CD4-positive, alpha-beta T cell treated with Interleukin-2 at 100 ng/mL for 4 hours (primary cell): ENCODE data around the gene USP37.
A peak's percentile ranks its signal among the peaks of the same experiment; 100 is the strongest.
"Not testable (repeated sequence)": the region's sequence is repeated elsewhere in the genome, so short reads cannot be mapped to it uniquely, and the experiment has no call there.

ENCODE experiments used
- DNase-seq: peaks from one replicate; pipeline ENCODE4 v3.0.0-alpha.2; 2020; ENCODE audit warnings: low spot score

The USP37 gene

DNA sequence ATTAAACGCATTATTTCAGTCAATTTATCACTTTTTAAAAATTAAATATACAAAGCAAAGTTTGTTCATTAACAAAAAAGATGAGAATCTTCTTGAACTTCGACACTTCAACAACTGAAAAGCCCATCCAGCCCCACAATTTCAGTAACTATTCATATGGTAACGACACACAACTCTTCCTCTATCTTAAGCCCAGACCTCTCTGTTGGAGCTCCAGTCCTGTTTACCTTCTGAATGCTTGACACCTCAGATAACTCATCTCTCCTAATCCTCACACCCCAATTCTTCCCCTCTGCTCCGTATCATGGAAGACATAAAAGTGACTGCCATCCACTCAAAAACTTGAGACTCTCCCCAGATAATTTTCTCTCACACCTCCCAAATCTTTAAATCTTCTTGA is 12.6 kb downstream of the USP37 start:
- DNase-seq: no peak

DNA sequence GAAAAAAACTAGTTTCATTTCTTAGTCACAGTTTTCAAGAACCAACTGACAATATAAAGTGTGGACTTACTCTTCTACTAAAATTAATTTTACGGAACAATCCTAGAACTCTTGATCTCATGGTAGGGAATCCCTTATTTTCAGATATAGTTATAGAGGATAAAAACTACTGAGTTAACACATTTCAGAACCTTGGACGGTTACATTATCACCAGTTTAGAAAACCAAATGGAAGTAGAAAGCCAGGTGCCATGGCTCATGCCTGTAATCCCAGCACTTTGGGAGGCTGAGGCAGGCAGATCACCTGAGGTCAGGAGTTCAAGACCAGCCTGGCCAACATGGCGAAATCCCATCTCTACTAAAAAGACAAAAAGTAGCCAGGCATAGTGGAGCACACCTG is 13.9 kb downstream of the USP37 start:
- DNase-seq: not testable (repeated sequence)

DNA sequence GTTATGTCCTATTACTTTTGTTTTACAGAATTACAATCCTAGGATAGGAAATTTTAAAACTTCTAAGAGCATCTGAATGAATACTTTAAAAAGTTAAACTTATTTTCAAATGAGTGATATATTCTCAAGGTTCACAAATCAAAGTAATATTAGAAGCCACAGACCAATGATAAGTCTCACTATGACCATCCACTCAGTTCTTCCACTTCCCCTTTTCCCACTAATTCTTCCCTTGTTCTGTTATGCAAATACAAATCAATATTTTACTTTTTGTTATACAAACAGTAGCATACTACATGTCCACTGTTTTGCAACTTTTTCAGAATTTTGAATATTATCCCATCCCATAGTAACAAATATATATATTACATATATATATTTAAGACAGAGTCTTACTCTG is 20.2 kb downstream of the USP37 start:
- DNase-seq: no peak

DNA sequence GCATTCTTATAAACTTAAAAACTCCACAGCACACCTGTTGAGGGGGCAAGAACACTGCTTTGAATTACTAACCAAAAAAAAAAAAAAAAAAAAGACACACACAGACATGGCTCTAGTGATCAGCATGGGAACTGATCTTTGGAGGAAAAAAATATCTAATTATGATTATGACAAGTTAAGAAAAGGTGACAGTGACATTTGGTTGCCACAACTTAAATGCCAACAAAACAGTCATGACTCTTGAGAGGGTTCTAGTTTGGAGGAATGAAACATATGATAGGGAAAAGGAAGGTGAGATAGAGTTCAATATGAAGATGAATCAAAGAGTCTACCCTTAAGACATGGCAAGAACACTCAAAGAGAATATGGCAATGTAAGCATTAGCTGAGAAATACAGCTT is 20.6 kb downstream of the USP37 start:
- DNase-seq: no peak

DNA sequence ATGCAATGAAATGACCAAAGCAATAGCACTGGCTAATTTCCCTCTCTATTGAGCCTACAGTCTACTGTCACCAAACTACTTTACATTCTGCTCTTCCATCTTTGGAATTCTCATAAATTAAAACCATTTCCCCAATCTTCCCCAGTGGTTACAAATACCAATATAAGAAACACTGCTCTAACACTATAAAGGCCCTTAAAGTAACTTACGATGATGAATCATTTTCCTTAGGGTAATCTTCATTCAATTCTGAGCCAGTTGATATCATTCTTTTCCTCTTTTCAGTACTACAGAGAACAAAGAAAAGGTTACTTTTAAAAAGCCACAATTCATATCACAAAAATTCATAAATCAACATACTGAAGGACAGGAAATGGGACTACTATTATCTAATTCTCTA is 22.1 kb downstream of the USP37 start:
- no peak for DNase-seq

DNA sequence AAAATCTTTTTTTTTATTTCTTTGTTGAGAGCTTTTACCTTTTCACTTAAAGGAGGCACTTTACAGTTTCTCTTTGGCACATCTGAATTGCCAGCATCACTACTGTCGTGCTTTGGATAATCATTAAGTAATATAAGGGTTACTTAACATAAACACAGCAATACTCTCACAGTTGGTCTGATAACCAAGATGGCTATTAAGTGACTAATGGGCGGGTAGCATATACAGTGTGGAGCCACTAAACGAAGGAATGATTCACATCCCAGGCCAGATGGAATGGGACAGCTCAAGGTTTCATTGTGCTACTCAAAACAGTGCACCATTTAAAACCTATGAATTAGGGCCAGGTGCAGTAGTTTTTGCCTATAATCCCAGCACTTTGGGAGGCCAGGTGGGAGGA is 28.1 kb downstream of the USP37 start:
- no peak for DNase-seq

DNA sequence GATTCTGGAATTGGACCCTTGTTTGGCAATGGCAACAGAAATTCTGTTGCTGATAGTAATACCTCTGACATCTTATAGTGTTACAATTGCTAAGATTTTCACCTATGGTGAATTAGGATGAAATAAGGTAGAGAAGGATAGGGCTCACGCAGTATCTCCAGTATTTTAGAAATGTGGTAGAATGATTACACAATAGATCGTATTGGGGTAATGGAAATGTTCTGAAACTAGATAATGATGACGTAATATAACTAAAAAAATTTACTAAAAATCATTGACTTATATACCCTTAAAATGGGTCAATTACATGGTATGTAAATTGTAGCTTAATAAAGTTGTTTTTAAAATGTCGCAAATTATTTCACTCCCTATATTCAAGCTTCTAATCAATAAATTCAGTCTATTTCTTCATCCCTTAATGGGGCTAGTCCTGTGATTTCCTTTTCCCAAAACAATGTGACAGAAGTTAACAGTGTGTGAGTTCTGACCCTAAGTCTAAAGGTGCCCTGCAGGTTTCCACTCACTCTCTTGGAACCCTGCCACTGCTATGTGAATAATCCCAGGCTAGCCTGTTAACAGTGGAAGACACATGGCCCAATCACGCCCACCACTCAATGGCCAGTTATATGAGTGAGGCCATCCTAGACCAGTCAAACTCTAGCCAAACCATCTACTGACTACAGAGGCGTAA is 31.2 kb downstream of the USP37 start:
- no peak for DNase-seq

DNA sequence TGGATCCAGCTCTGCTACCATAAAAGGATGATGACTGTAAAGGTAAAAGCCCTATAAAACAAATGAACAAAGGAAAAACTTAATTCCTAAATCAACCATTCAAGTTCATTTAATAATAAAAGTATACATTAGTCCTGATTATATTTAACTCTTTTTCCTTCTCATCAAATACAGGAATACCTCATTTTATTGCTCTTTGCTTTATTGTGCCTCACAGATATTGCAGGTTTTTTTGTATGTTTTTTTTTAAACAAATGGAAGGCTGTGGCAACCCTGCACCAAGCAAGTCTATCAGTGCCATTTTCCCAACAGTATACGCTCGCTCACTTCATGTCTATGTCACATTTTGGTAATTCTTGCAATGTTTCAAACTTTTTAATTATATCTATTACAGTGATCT is 38.2 kb downstream of the USP37 start:
- DNase-seq: no peak

DNA sequence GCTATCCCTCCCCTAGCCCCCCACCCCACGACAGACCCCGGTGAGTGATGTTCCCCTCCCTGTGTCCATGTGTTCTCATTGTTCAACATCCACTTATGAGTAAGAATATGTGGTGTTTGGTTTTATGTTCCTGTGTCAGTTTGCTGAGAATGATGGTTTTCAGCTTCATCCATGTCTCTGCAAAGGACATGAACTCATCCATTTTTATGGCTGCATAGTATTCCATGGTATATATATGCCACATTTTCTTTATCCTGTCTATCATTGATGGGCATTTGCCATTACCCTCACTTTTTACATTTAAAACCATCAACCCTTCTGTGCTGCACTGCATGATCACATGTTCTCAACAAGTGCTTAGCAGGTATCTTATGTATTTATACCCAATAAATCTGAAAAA is 39.7 kb downstream of the USP37 start:
- DNase-seq: not testable (repeated sequence)

DNA sequence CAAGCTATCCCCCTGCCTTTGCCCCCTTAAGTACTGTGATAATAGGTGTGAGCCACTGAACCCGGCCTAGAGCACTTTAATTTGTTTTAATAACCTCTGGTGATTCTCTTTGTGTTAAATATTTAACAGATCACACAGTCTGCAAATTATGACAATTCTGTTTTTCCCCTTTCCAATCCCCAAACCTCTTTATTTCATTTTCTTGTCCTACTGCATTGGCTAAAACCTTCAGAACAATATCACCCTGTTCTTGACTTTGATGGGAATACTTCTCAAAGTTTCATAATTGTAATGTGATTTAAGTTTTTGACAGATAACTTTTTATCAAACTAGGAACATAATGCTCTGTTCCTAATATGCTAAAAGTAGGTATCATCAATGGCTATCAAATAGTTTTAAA is 44.5 kb downstream of the USP37 start:
- DNase-seq: no peak

DNA sequence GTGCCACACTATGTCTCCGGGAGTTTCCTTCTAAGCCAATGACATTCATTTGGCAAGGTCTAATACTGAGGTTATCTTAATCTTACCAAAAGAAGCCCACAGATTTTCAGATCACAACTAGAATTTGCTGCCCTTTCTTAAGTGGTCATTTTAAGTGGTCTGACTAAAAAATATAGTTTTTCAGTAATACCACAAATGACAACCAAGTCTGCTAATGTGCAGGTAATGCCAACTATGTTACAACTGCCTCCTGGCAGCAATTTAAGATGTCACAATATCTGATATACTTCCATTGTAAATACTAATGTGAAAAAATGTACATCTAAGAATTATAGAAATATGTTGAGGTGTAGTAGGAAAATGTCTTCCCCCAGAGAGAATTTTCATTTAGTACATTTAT is 49.3 kb downstream of the USP37 start:
- no peak for DNase-seq

DNA sequence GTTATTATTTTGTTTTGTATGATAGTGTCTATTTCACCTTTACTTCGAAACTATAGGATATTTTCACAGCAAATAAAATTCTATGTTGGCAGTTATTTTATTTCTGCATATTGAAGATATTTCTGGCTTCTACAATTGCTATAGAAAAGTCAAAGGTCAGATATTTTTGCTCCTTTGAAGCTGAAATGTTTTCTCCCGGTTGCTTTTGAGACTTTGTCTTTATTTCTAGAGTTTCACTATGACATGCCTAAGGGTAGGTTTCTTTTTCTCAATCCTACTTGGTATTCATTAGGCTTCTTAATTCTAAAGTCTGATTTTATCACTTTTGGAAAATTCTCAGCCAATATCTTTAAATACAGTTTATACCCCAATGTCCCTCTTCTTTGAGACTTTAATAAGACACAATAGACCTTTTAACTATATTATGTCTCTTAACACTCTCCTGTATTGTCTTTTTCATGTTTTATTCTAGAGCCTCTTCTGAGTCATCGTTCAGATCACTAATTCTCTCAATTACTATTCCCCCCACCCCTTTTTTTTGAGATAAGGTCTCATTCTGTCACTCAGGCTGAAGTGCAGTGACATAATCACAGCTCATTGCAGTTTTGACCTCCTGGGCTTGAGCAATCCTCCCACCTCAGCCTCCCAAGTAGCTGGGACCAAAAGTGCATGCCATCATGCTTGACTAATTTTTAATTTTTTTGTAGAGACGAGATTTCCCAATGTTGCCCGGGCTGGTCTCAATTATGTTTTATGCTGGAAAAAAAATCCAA is 50.5 kb downstream of the USP37 start:
- no peak for DNase-seq

DNA sequence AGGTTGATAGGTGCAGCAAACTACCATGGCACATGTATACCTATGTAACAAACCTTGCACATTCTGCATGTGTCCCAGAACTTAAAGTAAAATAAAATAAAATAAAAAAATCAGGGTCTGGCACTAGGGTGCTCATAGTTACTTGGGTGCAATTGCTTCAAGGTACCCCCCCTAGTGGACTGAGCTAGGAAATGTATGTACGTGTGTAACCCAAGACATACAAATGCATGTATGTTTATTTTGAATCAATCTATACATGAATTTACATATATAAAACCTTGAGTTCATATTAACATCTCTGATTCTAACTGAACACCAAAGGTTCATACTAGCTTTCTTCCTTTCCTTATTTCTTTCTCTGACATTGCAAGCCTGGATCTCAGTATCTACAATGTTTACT is 51.5 kb downstream of the USP37 start:
- peak; percentile 46 for DNase-seq

DNA sequence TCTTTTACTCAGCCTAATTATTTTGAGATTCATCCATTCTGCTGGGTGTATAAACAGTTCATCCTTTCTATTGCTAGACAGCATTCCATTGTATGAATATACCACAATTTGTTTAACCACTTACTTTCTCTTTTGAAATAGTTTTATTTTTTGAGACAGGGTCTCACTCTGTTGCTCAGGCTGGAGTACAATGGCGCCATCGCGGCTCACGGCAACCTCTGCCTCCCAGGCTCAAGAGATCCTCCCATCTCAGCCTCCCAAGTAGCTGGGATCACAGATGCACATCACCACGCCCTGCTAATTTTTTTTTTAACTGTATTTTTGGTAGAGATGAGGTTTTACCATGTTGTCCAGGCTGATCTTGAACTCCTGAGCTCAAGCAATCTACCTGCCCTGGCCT is 54.5 kb downstream of the USP37 start:
- no peak for DNase-seq

DNA sequence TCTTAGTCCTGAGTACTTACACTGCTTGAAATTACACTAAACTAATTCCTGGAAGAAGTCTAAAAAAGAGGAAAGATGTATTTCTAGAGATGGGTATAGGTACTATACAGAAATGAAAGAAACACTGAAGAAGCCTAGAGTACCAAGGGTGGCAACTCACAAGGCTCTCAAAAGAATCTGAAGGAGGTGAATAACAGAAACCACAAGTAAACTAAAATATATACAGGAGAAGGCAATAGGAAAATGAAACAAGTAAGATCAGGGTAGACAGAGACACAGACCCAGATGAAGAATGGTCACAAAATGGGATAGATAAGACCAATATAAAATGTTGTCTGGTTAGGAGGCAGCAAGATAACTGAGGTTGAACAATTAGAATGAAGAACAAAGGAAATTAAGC is 59.9 kb downstream of the USP37 start:
- DNase-seq: no peak

DNA sequence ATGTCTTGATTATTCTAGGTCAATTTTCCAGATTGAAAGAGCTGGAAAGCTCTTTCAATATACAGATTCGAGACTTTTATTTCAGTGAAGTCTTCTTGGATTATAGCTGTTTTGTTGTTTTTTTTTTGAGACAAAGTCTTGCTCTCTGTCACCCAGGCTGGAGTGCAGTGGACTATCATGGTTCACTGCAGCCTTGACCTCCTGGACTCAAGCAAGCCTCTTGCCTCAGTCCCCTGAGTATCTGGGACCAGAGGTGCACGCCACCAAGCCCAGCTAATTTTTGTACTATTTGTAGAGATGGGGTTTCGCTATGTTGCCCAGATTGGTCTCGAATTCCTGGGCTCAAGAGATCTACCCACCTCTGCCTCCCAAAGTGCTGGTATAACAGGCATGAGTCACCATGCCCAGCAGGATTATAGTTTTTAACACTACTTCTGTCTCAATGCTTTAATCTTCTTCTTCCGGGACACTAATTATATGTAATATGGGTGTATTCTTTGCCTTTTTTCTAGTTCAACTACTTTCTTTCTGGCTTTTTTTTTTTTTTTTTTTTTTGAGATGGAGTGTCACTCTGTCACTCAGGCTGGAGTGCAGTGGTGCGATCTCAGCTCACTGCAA is 62.3 kb downstream of the USP37 start:
- DNase-seq: no peak

DNA sequence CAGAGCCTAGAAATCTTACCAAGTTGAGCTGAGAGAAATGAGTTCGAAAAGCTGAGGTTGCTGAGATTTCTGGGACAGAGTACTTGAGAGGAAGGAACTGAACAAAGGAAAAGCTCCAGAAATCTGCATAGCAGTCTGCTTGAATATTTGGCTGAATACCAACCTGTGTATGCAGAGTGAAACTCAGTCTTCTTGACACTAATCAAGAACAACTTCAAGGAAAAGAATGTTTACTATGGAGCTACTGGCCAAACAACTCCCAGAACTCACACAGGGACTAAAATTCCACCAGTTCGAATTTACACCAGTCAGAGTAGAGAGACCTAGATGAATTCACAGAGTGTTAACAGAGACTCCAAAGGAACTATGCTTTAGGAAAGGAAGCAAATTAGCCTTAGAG is 66.5 kb downstream of the USP37 start:
- no peak for DNase-seq

DNA sequence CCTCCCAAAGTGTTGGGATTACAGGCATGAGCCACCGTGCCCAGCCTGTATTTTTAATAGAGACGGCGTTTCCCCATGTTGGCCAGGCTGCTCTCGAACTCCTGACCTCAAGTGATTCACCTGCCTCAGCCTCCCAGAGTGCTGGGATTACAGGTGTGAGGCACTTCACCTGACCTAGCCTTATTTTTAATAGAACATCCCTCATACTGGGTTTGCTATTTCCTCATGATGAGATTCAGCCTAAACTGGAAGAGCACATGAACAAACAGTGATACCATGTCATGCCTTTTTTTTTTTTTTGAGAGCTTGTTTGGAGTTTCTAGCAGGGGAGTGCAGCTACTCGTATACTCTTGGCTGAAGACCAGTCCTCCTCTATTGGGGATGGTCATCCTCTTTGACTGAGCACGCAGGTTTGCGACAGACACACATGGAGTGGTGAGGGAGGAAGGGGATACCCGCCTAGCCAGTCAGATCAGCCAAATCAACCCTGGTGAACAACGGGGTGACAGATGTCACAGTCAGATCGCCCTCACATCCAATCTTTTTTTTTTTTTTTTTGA is 67.6 kb downstream of the USP37 start:
- no peak for DNase-seq

DNA sequence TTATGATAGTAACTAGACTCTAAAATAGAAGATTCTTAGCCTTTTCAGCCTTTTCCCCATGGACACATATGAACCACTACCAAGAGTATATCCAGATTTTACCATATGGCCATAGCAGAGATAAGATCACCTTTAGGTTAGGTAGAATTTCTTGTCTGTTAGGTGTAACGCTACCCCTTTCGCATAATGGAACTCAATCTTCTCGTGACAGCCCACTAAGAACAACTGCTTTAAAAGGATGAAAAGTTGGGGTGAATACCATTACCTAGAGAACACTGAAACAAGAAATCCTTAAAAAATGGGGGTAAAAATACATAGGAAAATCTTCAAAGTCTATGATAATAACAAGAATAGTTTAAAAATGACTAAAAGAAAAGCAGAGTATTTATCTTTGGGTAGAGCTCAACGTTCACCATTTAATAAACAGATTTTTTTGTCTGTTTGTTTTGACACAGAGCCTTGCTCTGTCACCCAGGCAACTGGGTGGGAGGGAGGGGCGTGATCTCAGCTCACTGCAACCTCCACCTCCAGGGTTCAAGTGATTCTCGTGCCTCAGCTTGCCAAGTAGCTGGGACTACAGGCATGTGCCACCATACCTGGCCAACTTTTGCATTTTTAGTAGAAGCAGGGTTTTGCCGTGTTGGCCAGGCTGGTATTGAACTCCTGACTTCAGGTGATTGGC is 82.0 kb downstream of the USP37 start:
- DNase-seq: no peak

DNA sequence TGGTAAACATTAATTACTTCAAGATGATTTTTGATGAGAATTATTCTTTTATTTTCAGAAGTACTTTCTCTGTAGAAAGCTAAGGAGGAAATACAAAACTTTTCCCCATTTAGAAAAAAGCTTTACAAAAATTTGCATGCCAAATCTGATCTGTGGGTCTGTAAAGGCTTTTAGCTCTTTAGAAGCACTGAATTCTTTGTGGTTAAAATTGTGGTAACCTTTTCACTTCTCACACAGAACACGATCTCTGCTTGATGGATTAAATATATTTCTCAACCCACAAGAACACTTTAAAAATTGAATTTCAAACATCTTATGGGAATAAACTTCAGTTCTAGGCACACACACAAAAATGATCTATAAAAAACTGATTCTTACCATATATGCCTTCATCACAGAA is 85.5 kb downstream of the USP37 start:
- DNase-seq: no peak

DNA sequence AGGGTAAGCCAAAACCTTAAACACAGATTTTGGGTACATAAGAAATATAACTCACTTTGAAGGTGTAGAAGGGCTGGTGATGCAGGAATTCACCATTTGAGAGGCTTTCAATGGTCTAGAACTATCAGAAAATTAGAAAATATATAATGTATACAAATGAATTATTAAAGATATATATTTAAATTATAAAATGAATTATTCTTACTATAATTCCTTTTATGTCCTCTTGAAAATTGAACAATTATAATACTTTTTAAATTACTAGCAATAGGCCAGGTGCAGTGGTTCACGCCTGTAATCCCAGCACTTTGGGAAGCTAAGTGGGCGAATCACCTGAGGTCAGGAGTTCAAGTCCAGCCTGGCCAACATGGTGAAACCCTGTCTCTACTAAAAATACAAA is 88.6 kb downstream of the USP37 start:
- no peak for DNase-seq

DNA sequence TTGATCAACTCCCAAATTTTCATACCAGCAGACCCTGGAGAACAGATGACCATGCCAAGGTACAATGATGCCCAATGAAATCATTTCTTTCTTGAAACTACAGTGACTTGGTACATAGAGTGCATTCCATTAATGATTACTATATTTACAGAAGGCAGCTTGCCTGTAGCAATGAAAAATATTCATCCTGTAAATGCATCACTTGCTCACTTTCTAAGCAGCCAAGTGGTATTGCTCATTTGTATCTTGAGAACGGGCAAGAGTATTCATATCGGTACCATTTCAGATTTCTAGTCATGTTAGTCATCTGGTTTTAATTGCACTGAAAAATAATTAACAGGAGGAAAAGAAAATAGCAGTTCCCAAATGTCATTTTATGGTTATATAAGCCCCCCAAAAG is 89.6 kb downstream of the USP37 start:
- DNase-seq: no peak

DNA sequence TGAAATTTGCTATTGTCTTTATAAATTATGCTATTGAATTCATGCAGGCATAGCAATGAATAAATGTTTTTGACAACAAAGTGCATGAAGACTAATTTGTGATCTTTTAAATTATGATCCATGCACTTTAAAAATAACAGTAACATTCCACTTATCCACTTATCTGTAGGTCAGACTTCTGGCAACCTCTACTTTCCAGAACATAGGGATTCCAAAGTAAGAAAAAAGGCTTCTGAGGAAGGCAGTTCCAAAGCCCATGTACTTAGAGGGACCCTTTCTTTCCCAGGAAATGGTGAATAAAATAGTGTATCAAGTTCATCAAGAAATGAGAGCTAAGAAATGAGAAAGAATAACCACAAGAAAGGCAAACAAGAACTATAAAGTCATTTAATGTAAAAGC is 90.9 kb downstream of the USP37 start:
- DNase-seq: no peak
